Muscle of back (tissue), 11 donors: ENCODE data around the gene ZBTB18. TPM values are rescaled to one million over a fixed set of nuclear protein-coding genes. Genes with fewer than 3 reads are reported as not detected.
"Not testable (repeated sequence)": the region's sequence is repeated elsewhere in the genome, so short reads cannot be mapped to it uniquely, and the experiment has no call there.

Experiments
- DNase-seq, 3 donors: peaks; one replicate each; pipeline versions ENCODE4 v3.0.0 to v3.0.0-alpha.2; 2013
- polyA plus RNA-seq, 10 donors: library from polyadenylated mRNA; unstranded; fragments of 120-200 nt; gene quantifications; one replicate each; pipeline ENCODE4 v1.2.1, GENCODE V29; 2013; ENCODE audit not compliant: insufficient read length in 10 of 10

ZBTB18 gene
- polyA plus RNA-seq, 10 donors, result 51.2 to 108 (median 84.9) TPM

- no peak for DNase-seq
Measured at GRCh38 chr1:244030481-244031040, 20.5 kb upstream of the ZBTB18 start.

GRCh38 chr1:244035358-244035757 is 15.7 kb upstream of the ZBTB18 start:
- no peak for DNase-seq

DNA sequence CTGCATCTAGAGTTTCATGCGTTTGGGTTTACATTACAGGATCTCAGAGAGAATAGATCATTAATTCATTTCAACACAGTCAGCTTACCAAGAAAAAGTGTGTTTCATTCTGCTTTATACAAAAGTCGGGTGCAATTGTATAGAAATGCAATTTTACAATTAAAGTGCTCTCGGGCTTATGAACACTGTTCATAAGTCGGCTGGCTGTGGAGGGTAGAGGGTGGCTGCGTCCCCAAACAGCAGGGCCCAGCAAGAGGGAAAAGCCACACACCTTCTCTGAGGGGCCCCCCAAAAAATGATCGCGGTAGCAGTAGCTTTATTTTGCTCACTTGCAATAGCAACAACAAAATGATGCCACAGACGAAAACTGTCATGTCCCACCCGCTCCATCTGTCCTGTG is 13.8 kb upstream of the ZBTB18 start:
- no peak for DNase-seq

DNA sequence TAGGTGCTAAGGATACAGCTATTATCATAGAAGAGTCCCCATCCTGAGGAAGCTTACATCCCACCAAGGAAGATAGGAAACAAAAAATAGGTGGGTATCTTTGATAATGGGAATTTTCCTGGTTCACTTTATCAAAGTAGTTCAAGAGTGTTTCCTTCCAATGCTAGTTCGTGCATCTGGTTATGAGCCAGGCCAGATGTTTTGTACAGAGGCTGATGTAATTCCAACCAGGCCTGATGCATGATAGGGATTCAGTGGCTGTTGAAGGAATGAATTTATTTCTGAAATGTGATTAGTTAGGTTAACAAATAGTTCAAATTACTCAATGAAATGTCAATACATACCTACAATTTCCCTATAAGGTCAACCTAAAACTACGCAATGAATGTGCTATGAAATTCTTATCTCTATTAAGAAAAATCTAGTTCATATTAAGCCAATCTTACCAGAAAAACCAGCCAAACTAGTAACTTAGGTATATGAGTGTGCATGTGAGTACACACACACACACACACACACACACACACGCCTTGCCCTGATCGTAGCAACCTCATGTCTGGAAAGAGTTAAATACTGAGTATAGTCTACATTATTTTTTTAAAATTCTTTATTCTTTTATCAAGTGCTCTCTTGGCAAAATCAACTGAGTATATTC is 9.5 kb upstream of the ZBTB18 start:
- DNase-seq, result peak in 1 of 3 donors; percentile 50

- DNase-seq, result no peak
Measured at GRCh38 chr1:244042293-244042692, 8.8 kb upstream of the ZBTB18 start.

DNA sequence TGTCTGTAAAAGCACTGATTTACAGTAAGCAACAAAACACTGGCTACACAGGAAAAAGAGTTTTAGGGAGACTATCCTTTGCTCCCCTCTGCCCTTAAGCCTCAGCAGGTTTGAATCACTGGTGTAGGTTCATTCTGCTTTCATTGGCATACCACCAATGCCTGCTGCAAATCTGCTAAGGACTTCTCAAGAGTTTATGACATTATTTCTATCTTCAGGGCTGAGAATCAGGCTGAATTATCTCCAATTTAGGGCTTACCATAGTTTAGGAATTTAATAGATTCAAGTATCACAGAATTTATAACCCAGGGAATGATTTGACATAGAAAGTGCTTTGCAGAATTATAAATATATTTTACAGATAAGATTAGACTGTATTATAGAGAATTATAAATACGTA is 6.7 kb upstream of the ZBTB18 start:
- no peak for DNase-seq

DNA sequence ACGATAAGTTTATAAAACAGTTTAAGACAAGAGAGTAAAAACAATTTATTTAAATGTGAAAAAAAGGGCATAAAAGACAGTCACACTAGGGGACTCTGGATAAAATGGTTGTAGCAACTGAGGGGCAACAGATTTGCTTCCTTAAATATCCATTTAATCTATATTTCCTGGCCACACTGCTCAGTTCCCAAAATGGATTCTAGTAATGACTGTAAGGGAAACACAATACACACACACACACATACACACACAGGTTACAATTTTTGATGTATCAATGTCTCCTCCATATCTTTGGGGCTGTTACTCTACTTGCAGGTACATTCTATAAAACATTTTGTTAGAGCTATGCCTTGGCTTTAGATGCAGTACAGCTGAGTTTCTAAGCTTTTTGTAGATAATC is 4.8 kb upstream of the ZBTB18 start:
- not testable (repeated sequence) for DNase-seq

DNA sequence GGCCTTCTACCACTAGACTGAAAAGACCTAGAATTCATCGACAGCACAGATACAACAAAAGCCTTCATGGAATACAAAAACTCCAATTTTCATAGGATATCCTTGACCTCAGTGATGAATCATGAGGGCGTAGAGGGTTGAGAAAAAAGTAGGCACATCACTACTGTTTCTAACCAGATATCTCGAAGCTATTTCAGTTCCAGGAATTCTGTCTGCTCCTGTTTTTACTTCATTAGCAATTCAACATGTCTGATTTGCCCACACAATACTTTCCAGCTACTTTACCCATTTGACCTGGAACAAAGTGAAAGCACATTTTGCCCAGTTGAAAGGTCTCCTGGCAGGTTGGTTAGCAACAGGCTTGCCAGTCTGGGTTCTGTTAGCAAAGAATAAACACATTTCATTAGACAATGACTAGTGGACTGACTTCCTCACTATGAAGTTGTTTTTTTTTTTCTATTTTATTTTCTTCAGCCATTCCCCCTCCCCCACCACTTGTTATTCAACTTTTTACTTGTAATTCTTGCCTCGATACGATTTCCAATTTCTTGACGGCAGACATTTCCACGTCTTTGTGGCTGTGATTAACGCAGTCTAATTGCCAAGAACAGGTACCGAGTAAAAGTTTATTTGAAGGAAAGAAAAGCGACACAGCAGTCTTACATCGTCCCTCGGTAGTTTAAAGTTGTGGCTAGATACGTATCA is 4.0 kb upstream of the ZBTB18 start:
- peak in 2 of 3 donors; percentile 24 to 49 for DNase-seq

DNA sequence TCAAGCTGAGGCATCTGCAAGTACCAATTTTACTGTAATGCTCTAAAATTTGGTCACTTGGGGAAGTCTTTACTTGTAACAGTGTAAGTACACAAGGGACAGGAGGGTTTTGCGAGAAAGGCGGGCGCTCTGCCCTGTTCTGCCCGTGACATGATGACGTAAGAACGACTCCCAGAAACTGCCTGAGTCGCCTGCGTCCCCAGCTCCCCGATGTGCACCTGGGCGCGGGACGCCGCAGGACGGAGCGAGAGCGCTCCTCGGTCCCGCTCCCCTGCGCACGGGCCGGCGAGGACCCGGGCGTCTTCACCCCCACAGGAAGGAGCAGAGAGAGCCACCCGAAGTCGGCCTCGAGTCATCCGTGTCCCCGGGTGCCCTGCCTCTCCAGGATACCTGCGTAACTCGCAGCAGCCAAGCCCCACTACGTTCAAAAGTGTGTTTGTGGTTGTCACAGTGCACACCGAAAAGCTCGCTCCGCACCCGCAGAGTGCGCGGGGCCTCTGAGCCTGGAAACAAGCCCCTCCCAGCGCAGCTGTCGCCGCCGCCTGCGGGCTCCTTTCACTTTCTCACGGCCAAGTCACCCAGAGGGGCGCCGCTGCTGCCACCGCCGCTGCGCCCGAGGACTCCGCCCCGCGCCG is 3.3 kb upstream of the ZBTB18 start:
- no peak for DNase-seq

GRCh38 chr1:244048256-244049161 is 2.6 kb upstream of the ZBTB18 start:
- peak; percentile 99 to 100 (median 100) for DNase-seq

DNA sequence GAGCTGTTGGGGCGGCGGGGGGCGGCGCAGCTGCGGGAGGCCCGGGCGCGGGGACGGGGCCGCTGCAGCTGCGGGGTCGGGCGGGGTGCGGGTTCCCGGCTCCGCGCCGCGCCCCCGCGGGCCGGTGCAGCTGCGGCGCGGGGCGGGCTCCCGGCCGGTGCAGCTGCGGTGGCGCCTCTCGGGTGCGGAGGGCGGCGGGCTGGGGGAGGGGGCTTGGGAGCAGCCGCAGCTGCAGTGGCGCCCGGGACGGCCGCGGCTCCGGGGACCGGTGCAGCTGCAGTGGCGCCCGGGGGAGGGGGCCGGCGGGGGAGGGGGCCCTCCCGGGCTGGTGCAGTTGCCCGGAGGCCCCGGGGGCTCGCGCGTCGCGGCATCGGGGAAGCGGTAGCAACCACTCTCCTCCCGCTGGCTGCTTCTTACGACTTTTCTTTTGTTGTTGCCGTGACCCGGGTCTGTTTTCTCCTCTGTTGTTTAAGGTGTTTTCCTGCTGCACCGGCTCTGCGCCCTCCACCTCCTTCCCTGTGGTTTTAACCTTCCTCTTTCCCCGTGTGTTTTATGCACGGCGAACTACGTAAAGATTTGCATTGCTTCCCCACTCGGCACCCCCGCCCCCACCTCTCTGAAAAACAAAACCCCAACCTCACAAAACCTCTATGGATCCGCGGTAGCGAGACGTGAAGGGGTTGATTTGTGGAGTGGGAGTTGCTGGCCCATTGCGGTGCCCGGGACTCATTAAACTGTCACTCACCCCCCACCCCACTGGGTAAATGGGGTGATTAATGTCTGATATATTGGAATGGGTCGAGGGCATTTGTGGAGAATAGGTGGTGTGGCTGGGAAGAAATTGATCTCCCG is 1.7 kb upstream of the ZBTB18 start:
- DNase-seq, result peak in 2 of 3 donors; percentile 42 to 65

GRCh38 chr1:244050014-244050834 is 859 bp upstream of the ZBTB18 start:
- no peak for DNase-seq

- peak in 2 of 3 donors; percentile 21 to 60 for DNase-seq
Measured at GRCh38 chr1:244052016-244052727, 1.1 kb downstream of the ZBTB18 start.

- DNase-seq, result no peak
Measured at GRCh38 chr1:244052728-244053312, 1.7 kb downstream of the ZBTB18 start.

GRCh38 chr1:244053831-244054230 is 2.7 kb downstream of the ZBTB18 start:
- DNase-seq, result peak in 1 of 3 donors; percentile 17

DNA sequence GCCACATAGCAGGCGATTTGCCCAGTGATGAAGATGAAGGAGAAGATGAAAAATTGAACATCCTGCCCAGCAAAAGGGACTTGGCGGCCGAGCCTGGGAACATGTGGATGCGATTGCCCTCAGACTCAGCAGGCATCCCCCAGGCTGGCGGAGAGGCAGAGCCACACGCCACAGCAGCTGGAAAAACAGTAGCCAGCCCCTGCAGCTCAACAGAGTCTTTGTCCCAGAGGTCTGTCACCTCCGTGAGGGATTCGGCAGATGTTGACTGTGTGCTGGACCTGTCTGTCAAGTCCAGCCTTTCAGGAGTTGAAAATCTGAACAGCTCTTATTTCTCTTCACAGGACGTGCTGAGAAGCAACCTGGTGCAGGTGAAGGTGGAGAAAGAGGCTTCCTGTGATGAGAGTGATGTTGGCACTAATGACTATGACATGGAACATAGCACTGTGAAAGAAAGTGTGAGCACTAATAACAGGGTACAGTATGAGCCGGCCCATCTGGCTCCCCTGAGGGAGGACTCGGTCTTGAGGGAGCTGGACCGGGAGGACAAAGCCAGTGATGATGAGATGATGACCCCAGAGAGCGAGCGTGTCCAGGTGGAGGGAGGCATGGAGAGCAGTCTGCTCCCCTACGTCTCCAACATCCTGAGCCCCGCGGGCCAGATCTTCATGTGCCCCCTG is 3.3 kb downstream of the ZBTB18 start:
- DNase-seq, result peak in 1 of 3 donors; percentile 17

DNA sequence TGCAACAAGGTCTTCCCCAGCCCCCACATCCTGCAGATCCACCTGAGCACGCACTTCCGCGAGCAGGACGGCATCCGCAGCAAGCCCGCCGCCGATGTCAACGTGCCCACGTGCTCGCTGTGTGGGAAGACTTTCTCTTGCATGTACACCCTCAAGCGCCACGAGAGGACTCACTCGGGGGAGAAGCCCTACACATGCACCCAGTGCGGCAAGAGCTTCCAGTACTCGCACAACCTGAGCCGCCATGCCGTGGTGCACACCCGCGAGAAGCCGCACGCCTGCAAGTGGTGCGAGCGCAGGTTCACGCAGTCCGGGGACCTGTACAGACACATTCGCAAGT is 3.8 kb downstream of the ZBTB18 start:
- DNase-seq, result no peak

GRCh38 chr1:244056577-244056976 is 5.5 kb downstream of the ZBTB18 start:
- no peak for DNase-seq
